SU-DHL-6 (cell line): ENCODE measurements around the gene CERS6.

ENCODE experiments used
- H2AFZ ChIP-seq: fragments of 200-600 bp; sonication (generic); 2 replicates; pipeline ENCODE4 v1.6.1; 2014; ENCODE audit warnings: low read depth, mild to moderate bottlenecking, moderate library complexity, mixed read lengths, antibody characterized with exemption, low read length; ENCODE audit not compliant: severe bottlenecking
- H3F3A ChIP-seq: fragments of 200-600 bp; shearing (Covaris generic); 2 replicates; pipeline ENCODE4 v1.6.0; 2016; ENCODE audit warnings: antibody characterized with exemption, mild to moderate bottlenecking; ENCODE audit not compliant: insufficient read depth
- H3K27ac ChIP-seq: fragments of 200-600 bp; sonication (generic); 2 replicates; pipeline ENCODE4 v1.5.1; 2016; ENCODE audit warnings: low read depth, mild to moderate bottlenecking, low read length, moderate library complexity, mixed read lengths
- H3K27me3 ChIP-seq: fragments of 200-600 bp; sonication (generic), shearing (Covaris generic); 2 replicates; pipeline ENCODE4 v1.6.0; 2014; ENCODE audit warnings: mild to moderate bottlenecking, low read length
- H3K36me3 ChIP-seq: fragments of 200-600 bp; sonication (generic); 2 replicates; pipeline ENCODE4 v1.6.1; 2014; ENCODE audit warnings: mild to moderate bottlenecking, low read length, mixed read lengths
- H3K4me2 ChIP-seq: fragments of 300-600, 200-600 bp; shearing (Covaris generic), sonication (generic); 2 replicates; pipeline ENCODE4 v1.6.0; 2014; ENCODE audit warnings: low read length, low read depth, mild to moderate bottlenecking; ENCODE audit not compliant: poor library complexity, severe bottlenecking
- H3K4me3 ChIP-seq: fragments of 200-600 bp; sonication (generic); 2 replicates; pipeline ENCODE4 v1.5.1; 2014; ENCODE audit warnings: antibody characterized with exemption, low read length, mild to moderate bottlenecking, mixed read lengths; ENCODE audit not compliant: insufficient read depth, poor library complexity, severe bottlenecking
- H3K79me2 ChIP-seq: fragments of 200-600 bp; sonication (generic); 2 replicates; pipeline ENCODE4 v1.6.1; 2014; ENCODE audit warnings: mild to moderate bottlenecking, low read length, moderate library complexity; ENCODE audit not compliant: insufficient read depth
- H3K9ac ChIP-seq: fragments of 200-600 bp; sonication (generic); 2 replicates; pipeline ENCODE4 v1.7.0; 2014; ENCODE audit warnings: mild to moderate bottlenecking, low read length
- H3K9me2 ChIP-seq: fragments of 200-600 bp; sonication (generic); replicated peaks from 2 replicates; pipeline ENCODE4 v1.6.1; 2014; ENCODE audit warnings: low read length; ENCODE audit not compliant: insufficient read depth
- H3K9me3 ChIP-seq: fragments of 200-600 bp; sonication (generic); 2 replicates; pipeline ENCODE4 v1.6.1; 2014; ENCODE audit warnings: low read length, mixed read lengths; ENCODE audit not compliant: insufficient read depth
- H4K20me1 ChIP-seq: fragments of 200-600 bp; sonication (generic); 2 replicates; pipeline ENCODE4 v1.6.1; 2014; ENCODE audit warnings: low read depth, mild to moderate bottlenecking, antibody characterized with exemption, low read length, moderate library complexity, mixed read lengths
- CTCF ChIP-seq: fragments of 200-600 bp; sonication (generic); IDR thresholded peaks from one replicate; pipeline ENCODE4 v1.5.1; 2017; ENCODE audit warnings: antibody characterized with exemption, mild to moderate bottlenecking, low read length, moderate library complexity; ENCODE audit not compliant: insufficient read depth, poor library complexity, severe bottlenecking
- EZH2phosphoT487 ChIP-seq: fragments of 200-600 bp; sonication (generic), shearing (Covaris generic); conservative IDR thresholded peaks from 2 replicates; pipeline ENCODE4 v1.6.1; 2018; ENCODE audit warnings: mild to moderate bottlenecking, antibody characterized with exemption, low read length, moderate library complexity, mixed read lengths

CERS6 gene

GRCh38 chr2:168545439-168546082, 89.5 kb downstream of the CERS6 start:
- no peaks in the 10 kb centered on the region for H4K20me1 ChIP-seq
- no peaks in the 10 kb centered on the region for H3K36me3 ChIP-seq
- TF ChIP-seq CTCF (no peak), EZH2phosphoT487 (no peak)
- H3K9me2 ChIP-seq, result no peaks in the 10 kb centered on the region
- H3K4me2 ChIP-seq, result no peak overlapping the region
- H3F3A ChIP-seq, result no peaks in the 10 kb centered on the region
- H3K9me3 ChIP-seq, result no peaks in the 10 kb centered on the region
- no peak overlapping the region for H3K9ac ChIP-seq
- no peak overlapping the region for H3K4me3 ChIP-seq
- H3K79me2 ChIP-seq, result no peaks in the 10 kb centered on the region
- no peaks in the 10 kb centered on the region for H3K27me3 ChIP-seq
- no peak overlapping the region for H3K27ac ChIP-seq
- H2AFZ ChIP-seq, result no peak overlapping the region

DNA sequence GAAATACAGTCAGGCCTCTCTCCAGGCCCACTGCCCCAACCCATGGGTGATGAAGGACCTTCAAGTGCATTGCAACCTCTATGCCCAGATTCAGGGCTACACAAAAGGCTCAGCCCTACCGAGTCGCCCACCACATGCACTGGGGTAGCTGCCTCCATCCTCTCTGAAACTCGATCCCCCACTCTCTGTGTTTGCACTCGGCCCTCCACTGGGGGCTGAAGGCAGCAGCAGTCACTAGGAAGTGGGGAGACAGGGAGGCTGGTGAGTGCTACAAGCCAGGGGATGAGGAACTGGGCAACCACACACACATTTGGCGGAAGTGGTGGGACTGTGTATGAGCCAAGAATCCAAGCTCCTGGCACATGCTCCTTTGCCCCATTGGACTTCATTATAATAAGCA, 94.6 kb downstream of the CERS6 start:
- Histone ChIP-seq H3K4me2 (no peak overlapping the region), H2AFZ (no peak overlapping the region), H3K4me3 (no peak overlapping the region), H3F3A (no peaks in the 10 kb centered on the region), H3K27ac (no peak overlapping the region), H4K20me1 (no peaks in the 10 kb centered on the region), H3K9me3 (no peaks in the 10 kb centered on the region), H3K27me3 (no peaks in the 10 kb centered on the region), H3K9ac (no peak overlapping the region), H3K9me2 (no peaks in the 10 kb centered on the region), H3K79me2 (no peaks in the 10 kb centered on the region), H3K36me3 (no peaks in the 10 kb centered on the region)
- TF ChIP-seq EZH2phosphoT487, result no peak
- no peak for TF ChIP-seq CTCF

GRCh38 chr2:168552450-168552856, 96.4 kb downstream of the CERS6 start:
- Histone ChIP-seq H2AFZ (no peak overlapping the region), H3K9ac (no peak overlapping the region), H4K20me1 (no peaks in the 10 kb centered on the region), H3K4me2 (no peak overlapping the region), H3K27me3 (no peaks in the 10 kb centered on the region), H3K4me3 (no peak overlapping the region), H3K79me2 (no peaks in the 10 kb centered on the region), H3F3A (no peaks in the 10 kb centered on the region), H3K36me3 (no peaks in the 10 kb centered on the region), H3K27ac (no peak overlapping the region), H3K9me3 (no peaks in the 10 kb centered on the region), H3K9me2 (no peaks in the 10 kb centered on the region)
- TF ChIP-seq CTCF, result no peak
- no peak for TF ChIP-seq EZH2phosphoT487
